Lower leg skin (tissue), 3 donors: ENCODE measurements around the gene GIT1.

ENCODE experiments used
- CTCF ChIP-seq, 3 donors: fragments of 450-650 bp; IDR thresholded peaks; one replicate each; pipeline ENCODE4 v1.5.1; 2016; ENCODE audit warnings: antibody characterized with exemption in 3 of 3, mild to moderate bottlenecking in 3 of 3, moderate library complexity in 2 of 3
- POLR2A ChIP-seq, 2 donors: fragments of 450-650 bp; IDR thresholded peaks; one replicate each; pipeline ENCODE4 v1.6.1; 2016 to 2017; ENCODE audit warnings: antibody characterized with exemption in 2 of 2, mild to moderate bottlenecking in 1 of 2, moderate library complexity in 1 of 2

DNA sequence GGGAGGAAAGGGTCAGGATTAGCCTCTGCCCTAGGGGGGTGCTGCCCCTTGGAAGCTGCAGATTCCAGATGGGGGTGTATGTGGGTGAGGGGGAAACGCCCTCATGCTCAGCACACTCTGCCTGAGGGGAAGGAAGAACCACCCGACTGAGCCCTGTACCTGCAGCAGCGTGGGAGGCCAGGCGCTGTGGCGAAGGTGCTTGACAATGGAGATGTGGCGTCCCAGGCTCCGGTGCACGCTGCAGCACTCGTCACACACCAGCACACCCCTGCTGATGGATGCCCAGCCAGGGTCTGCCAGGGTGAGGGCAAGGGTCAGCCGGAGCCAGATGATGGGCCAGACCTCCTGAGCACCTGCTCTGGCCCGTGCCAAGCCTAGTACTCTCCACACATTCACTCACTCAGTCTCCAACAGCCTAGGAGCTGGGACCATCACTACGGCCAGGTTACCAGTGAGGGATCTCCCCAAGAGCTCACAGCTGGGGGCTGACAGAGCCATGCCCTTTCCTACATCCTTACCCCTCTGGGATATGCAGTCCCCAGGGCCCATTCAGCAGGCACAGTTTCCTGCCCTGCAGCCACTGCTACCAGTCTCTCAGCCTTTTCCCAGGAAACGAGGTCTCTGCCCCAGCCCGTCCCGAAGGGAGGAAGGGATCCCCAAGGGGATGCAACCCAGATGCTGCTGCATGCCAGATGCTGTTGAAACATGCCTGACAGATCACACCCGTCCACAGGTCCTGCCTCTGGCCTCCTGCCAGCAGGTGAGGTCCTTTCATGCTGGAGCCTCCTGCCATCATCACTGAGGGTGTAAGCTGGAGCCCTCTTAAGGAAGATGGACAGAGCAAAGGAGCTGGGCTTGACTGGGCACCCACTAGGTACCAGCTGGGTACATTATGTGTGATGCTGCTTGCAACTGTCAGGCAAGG lies 5.9 kb downstream of the GIT1 start:
- TF ChIP-seq POLR2A (IDR thresholded peaks at IDR 0.05) (no peak), CTCF (IDR thresholded peaks at IDR 0.05) (no peak)
